SKM-1 treated with dmso at 0.1 percent for 144 hours (cell line): Measurements from ENCODE around the gene NPNT.
A peak's percentile ranks its signal among the peaks of the same experiment; 100 is the strongest.

Source experiments
- DNase-seq: peaks from one replicate; lab custom pipeline; 2025; ENCODE audit not compliant: unreplicated experiment; lab: John Stamatoyannopoulos, UW

NPNT gene

DNA sequence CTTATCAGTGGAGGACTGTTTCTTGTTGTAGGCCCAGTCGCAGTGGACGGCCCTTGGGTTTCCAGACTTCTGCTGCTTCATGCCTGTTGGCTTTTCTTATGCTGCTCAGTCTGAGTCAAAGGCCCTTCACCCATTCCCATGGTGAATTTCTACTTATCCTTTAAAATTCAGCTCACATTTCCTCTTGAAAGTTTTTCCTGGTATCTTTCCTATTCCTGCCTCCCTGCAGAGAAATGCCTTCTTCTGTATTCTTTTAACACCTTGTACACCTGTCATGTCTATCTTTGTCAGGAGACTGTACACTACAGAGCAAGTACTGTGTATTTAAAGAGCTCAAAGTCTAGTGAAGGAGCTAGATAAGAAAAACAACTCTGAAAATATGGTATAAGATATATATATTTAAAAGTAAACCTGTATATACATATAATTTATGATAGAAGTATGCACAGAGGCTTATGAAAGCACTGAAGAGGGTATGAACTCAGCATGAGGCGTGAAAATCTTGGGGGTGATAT is 22.0 kb downstream of the NPNT start:
- DNase-seq: no peak

DNA sequence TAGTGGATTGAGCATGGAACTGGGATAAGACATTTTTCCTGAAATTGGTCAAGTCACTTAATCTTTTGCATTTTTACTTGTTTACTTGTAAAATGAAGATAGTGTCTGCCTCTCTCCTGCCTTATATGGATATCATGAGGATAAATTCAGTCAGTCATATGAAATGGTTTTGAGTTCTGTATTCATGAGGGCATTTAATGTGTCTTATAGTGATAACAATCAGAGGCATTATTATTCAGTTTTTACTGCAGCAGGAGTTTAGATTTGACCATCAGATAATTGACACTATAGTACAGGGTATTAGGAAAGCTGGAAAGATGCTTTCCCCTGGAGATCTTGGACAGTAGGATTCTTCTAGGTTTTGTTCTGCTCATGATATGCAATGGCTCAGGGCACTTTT is 26.0 kb downstream of the NPNT start:
- no peak for DNase-seq

DNA sequence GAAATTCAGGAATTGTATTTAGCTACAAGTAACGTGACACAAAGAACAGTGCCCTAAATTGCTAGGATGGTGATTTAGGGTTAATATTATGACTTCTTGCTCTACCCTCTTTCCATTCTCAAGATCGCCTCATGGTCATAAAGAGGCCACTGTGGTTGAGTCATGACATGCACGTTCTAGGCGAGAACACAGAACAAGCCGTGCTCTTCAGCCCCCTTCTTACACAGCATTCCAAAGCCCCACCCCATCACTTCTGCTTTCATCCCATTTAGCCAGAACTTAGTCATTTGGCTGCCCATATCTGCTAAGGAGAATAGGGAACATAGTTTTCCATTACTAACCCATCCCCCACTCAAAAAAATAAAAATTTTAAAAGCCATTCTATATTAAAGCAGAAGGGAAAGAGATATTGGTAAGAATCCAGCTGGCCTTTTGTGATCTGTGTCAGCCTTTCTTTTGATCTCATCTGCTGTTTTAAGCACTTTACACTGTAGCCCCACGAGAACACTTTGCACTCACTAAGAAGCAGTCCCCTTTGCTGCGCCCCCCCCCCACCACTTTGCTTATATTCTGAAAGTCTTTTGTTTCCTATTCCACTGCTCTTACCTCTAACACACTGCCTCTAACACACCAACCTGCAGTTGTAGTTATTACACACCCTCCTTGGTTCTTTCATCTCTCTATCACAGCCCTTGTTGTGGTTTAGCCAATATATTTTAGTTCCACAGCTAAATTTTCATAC is 28.4 kb downstream of the NPNT start:
- no peak for DNase-seq

DNA sequence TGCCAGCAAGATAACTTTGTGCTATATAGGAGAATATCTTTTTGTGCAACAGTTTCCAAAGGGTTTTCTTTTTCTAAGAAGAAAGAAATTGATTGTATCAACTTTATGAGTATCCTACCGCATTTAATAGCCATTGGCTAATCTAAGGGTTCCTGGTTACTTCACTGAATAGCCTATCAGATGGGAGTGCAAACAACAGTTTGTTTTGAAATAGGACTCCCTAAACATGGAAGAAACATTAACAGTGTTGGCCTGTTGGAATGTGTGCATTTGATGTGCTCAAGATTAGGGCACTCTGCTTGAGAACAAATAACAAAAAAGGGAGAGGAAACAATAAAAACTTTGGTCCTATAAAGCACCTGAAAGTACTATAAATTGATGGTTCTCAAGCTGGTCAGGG is 29.1 kb downstream of the NPNT start:
- no peak for DNase-seq

DNA sequence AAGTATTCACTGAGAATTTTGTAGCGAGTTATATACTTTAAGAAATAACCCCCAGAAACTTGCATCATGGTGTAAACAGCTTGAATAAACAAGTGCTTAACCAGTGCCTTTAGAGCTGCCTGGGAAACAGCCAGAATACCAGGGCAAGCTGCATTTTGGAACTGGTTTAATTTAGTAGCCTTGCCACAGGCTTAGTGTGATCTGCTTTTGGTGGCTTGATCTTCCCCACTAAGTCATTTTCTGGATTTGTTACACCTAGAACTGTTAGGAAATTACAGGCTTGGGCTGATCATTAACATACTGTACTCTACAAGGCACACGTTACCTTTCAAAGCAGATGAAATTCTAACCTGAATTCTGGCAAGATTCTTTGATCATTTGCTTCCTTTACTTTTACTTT is 35.4 kb downstream of the NPNT start:
- DNase-seq: no peak

DNA sequence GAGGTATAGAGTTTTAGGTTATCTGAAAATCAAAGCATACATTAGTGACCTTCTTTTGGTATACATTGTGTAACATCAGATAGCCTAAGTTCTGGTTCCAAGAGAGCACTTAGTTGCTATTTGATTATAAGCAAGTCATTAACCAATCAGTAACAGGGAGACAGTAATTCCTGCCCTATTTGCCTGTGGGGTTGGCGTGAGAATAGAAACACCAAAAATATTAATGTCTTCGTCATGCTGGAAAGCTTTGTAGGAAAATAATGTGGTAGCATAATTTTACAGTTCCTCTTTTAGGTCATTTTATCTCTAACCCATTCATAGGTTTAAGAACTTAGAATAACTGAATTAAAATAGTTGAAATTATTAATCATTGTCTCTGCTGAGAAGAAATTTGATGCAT is 37.8 kb downstream of the NPNT start:
- no peak for DNase-seq

DNA sequence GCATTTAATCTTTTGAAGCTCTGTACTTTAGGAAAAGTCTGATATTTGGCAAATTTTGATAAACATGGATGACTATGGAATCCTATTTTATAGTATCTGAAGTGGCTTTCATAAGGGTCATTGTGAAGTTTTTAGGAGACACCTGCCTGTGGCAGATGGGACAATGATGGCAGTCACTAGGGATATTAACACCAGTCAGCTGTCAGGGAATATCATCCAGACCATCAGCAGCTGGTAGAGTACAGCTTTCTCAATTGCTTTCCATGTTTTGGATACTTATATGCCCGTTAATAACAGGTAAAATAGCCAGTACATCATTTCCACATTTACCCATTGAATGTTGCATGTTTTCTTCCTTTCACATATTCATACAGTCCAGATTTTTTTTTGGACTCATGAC is 39.1 kb downstream of the NPNT start:
- no peak for DNase-seq

DNA sequence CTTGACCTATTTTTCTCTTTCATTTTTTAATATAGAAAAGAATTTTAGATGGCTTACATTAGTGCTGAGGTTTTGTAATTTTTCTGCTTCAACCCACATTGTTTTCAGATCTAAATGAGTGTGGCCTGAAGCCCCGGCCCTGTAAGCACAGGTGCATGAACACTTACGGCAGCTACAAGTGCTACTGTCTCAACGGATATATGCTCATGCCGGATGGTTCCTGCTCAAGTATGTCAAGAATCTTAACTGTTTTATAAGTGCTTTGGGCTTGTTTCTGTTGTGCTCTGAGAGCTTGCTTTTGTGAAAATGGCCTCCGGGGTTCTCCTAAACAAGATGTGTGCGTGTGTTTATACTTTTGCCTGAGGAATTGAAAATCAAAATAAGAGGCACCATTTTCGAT is 41.6 kb downstream of the NPNT start:
- DNase-seq: no peak

DNA sequence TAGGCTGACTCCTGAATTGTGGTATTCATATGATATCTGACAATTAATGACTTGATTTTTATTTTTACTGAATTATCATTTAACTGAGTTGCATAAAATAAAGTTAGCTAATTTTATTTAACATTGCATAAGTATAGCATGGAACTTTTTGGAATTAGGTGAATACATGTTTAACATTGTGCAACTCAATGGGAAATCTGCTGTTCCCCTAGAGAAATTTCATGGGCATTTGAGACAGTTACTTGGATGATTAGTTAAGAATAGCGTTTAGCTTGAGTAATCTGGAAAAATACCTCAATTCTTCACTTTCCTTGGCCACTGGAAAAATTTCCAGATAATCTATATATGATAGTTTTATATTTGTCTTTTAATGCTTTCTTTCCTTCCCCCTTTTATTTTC is 42.5 kb downstream of the NPNT start:
- no peak for DNase-seq

DNA sequence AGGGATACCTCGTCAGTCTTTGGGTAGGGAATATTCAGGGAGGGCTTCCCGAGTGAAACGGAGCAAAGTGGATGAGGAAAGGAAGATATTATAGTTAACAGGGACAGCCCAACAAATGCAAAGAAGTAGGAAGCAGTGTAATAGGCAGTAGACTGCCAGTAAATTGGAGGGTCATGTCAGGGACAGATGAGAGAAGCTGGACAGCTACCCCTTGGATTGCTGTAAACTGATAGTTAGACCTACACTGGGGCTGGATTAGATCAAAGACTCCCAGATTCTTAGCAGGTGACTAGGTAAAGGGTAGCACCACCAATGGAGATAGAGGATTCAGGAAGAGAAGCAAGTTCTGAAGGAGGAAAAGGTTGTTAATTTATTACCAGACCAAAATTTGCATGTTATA is 48.0 kb downstream of the NPNT start:
- no peak for DNase-seq

DNA sequence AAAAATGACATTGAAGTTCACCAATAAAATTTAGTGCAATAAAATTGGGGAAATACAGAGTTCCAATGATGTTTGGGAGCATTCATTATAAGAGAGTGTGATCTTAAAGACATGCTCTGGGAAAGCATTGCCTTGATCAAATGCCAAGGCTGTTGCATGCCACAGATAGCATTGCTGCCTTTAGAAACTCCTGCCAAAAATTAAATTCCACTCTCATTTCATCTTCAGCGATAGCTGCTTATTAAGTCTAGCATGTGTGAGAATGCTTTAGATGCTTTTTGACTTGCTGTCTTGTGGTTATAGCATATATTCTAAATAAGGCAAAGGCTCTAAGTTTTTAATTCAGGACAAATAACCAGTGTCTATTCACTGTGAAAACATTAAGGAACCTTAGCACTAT is 49.3 kb downstream of the NPNT start:
- no peak for DNase-seq

DNA sequence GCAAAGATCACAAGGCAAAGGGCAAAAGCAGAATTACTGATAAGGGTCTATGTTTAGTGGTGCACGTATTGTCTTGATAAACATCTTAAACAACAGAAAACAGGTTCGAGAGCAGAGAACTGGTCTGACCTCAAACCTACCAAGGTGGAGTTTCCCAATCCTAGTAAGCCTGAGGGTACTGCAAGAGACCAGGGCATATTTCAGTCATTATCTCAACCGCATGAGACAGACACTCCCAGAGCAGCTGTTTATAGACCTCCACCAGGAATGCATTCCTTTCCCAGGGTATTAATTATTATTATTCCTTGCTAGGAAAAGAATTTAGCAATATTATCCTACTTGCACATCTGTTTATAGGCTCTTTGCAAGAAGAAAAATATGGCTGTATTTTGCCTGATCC is 51.5 kb downstream of the NPNT start:
- no peak for DNase-seq

DNA sequence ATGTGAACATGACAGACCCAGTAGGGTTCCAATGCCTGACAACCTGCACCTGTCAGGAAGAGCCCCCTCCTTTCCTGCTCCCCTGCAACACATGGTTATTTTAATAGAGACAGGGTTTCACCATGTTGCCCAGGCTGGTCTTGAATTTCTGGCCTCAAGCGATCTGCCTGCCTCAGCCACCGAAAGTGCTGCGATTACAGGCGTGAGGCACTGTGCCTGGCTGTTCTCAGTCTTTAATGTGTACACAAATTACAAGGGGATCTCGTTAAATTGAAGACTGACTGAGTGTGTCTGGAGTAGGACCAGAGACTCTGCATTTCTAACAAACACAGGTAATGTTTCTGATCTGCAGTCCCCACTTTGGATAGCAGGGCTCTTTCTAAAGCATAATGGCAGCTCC is 55.4 kb downstream of the NPNT start:
- no peak for DNase-seq

DNA sequence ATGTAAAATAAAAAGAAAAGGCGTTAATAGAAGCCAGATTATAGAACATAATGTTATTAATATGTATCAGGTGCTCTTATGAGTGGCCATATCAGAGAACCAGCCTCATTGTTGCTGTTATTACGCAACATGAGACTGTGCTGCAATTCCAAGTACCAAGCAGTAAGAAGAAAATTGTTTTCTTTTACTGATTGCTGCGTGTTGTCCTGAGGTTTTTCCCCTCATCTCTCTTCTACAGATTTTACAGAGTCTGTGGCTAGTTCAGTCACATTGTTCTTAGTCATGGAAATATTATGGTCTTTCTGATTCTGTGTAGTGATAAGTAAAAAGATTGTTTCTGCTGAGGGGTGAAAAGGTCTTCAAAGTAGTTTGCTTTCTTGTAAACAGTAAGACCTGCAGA is 55.9 kb downstream of the NPNT start:
- peak; percentile 22 for DNase-seq

DNA sequence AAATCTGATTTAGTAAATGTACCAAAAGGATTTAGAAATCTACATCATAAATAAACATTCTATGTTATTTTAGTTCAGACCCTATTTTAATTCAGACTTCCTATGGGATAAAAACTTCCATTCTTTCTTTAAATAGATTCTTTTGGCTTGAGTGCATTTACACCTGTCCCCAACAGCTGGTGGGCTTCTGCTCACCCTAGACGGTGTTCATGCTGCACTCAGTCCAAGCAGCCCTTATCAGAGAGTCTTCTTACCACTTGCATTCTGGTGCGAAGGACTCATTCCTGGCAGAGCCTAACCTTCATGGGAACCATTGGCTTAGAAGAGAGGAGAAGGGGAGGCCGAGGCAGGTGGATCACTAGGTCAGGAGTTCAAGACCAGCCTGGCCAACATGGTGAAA is 57.3 kb downstream of the NPNT start:
- no peak for DNase-seq

DNA sequence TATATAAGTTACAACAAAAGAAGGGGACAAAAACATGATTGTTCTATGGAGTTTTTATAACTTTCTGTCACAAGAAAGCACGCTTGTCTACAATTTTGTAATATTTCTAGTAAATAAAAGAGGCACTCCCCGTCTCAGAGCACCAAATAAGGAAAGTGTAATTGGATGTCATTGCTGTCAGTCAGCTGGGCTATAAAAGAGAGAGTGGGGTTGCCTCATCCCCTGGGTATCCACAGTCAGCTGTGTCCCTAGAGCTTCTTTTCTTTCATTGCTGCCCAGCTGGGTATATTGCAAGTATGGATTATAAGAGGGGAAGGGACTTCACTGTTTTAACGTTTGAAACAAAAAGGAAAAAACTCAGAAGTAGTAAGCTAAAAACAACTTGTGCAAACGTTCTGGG is 61.3 kb downstream of the NPNT start:
- no peak for DNase-seq

DNA sequence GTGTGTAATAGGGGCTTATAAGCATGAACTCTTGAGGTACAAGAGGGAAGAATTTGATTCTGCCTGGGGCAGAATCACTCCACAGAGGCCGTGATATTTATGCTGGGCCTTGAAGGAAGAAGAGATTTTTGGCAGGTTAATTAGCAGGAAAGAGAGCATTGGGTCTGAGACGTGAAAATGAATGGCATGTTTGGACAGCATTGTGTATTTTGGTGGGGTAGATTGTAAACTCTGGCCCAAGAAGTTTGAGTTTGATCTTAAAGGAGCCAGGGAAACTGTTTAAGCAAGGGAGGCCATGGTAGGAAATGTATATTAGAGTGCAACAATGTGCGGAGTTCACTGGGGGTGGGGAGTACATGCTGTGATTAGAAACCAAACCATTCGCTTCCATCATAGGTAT is 62.4 kb downstream of the NPNT start:
- no peak for DNase-seq

DNA sequence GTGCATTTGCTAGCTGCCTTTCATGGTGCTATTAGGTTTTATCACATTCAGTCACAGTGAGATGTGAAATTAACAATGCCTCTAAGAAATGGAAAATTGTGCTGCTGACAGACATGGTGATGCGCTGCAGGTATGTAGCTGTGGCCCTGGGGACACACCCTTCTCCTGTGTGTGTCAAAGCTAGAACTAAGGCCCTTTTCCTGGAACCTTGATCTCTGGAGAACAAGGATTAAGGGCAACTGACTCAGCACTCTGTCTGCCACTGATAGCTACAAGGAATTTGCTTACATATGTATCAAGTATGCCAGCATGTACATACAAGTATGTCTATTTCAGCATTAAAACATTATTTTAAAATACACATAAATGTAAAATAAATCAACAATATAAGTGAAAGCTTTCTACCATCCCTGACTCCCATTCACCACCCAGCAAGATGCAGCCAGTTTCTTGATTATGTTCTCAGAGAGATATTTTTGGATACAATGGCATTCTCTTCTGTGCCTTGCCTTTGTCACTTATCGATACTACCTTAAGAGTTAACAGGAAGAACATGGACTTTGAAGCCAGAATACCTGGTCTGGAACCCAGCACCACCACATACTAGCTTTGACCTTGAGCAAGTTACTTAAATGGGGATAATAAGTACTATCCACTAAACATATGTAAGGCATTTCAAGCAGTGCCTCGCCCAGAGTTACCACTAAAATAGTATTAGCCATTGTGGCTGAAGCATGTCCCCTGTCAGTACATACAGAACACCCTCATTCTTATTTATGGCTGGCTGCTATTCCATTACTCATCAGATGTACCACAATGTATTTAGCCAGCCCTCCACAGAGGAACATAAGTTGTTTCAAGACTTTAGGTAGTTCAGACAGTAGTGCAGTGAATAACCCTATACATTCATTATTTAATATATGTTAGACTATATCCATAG is 68.5 kb downstream of the NPNT start:
- no peak for DNase-seq

DNA sequence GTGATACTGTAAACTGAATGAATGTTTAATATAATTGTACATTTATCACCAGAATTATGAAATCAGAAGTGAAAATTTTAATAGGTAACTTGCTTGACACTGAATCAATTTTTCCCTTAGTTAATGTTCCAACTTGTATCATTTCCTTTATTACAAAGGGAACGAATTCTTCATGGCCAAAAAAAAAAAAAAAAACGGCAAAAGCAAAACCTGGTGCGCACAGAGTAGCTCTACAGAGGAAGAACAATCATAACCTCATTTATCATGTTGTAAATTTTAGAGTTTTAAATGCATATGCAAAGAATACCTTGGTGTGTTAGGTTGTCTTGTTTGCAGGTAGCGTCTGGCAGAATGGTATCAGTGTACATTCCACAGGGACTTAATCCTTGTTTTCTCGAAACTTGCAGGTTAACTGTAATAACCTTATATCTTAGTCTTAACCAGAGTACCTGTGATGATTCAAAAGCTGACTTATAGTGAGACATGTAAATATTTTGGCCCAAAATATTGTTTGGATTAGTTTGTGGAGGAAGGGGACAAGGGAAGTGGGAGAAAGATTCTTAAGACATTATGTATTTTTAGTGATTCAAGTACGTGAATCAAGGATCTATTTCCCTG is 70.0 kb downstream of the NPNT start:
- DNase-seq: no peak

DNA sequence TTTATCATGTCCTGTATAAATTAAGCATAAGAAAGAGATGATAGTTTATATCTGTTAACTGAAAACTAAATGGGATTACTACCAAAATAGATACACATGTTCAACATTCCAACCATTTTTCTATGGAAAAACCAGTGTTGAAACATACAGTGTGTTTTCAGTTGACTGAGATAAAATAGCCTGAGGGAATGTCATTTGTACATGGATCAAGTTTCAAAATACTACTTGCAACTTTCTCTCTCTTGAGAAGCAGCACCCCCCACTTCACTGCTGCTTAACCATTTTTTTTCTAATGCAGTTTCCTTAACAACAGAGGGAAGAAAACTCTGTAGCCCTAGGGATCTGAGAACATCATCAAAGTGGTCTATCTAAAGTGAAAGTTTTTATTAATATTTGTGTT is 70.8 kb downstream of the NPNT start:
- no peak for DNase-seq

DNA sequence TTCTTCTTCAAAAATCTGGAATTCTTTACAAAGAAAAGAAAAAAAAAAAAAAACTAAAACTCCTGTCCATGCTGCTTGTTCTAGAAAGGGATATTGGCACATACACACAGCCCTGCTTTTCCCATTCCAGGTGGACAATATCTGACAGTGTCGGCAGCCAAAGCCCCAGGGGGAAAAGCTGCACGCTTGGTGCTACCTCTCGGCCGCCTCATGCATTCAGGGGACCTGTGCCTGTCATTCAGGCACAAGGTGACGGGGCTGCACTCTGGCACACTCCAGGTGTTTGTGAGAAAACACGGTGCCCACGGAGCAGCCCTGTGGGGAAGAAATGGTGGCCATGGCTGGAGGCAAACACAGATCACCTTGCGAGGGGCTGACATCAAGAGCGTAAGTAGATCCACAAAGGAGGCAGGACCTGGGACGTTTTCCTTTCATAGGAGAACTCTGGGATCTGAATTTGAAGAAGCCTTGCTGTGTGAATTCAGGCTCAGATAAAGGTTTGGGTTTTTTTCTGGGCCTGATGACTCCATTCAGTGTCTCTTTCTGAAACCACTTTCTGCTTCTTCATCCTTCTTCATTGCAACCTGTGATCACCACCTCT is 71.9 kb downstream of the NPNT start:
- no peak for DNase-seq
